Loucy (cell line): ENCODE results near the gene NELL2.

ENCODE experiments used
- H2AFZ ChIP-seq: fragments of 200-600 bp; sonication (generic); 2 replicates; pipeline ENCODE4 v1.6.0; 2016; ENCODE audit warnings: antibody characterized with exemption, mild to moderate bottlenecking, low read length, moderate library complexity
- H3F3A ChIP-seq: fragments of 200-600 bp; 2 replicates; pipeline ENCODE4 v1.6.0; 2016; ENCODE audit warnings: antibody characterized with exemption, low read depth, mild to moderate bottlenecking
- H3K27me3 ChIP-seq: fragments of 200-600 bp; sonication (generic); 2 replicates; pipeline ENCODE4 v1.6.1; 2014; ENCODE audit warnings: low read length, mild to moderate bottlenecking; ENCODE audit not compliant: insufficient read depth, poor library complexity, severe bottlenecking
- H3K36me3 ChIP-seq: fragments of 200-600 bp; sonication (generic); 2 replicates; pipeline ENCODE4 v1.6.1; 2016; ENCODE audit warnings: low read length; ENCODE audit not compliant: insufficient read depth
- H3K4me1 ChIP-seq: fragments of 200-600 bp; sonication (generic); 2 replicates; pipeline ENCODE4 v1.5.1; 2014; ENCODE audit warnings: low read length, mild to moderate bottlenecking; ENCODE audit not compliant: insufficient read depth, poor library complexity, severe bottlenecking
- H3K4me2 ChIP-seq: fragments of 200-600 bp; sonication (generic); 2 replicates; pipeline ENCODE4 v1.6.0; 2014; ENCODE audit warnings: antibody characterized with exemption, low read length, low read depth, mild to moderate bottlenecking; ENCODE audit not compliant: poor library complexity, severe bottlenecking
- H3K4me3 ChIP-seq: fragments of 200-600 bp; sonication (generic); 2 replicates; pipeline ENCODE4 v1.5.1; 2014; ENCODE audit warnings: low read length, mild to moderate bottlenecking, mixed read lengths; ENCODE audit not compliant: poor library complexity, severe bottlenecking
- H3K79me2 ChIP-seq: fragments of 200-600 bp; sonication (generic); 2 replicates; pipeline ENCODE4 v1.6.1; 2014; ENCODE audit warnings: low read length; ENCODE audit not compliant: insufficient read depth
- H3K9ac ChIP-seq: fragments of 200-600 bp; sonication (generic); 2 replicates; pipeline ENCODE4 v1.6.0; 2014; ENCODE audit warnings: mild to moderate bottlenecking, low read depth, low read length, moderate library complexity; ENCODE audit not compliant: poor library complexity, severe bottlenecking
- H3K9me2 ChIP-seq: fragments of 200-600 bp; sonication (generic); replicated peaks from 2 replicates; pipeline ENCODE4 v1.6.1; 2016; ENCODE audit warnings: low read depth, low read length, mixed read lengths
- H3K9me3 ChIP-seq: fragments of 200-600 bp; sonication (generic); 2 replicates; pipeline ENCODE4 v1.6.1; 2014; ENCODE audit warnings: mild to moderate bottlenecking, antibody characterized with exemption, low read length, low read depth; ENCODE audit not compliant: insufficient read depth
- H4K20me1 ChIP-seq: fragments of 200-600 bp; sonication (generic); 2 replicates; pipeline ENCODE4 v1.6.0; 2014; ENCODE audit warnings: antibody characterized with exemption, low read length, mild to moderate bottlenecking; ENCODE audit not compliant: insufficient read depth, poor library complexity, severe bottlenecking
- CTCF ChIP-seq: fragments of 200-600 bp; sonication (generic); conservative IDR thresholded peaks from 2 replicates; pipeline ENCODE4 v1.5.1; 2014; ENCODE audit warnings: mild to moderate bottlenecking, antibody characterized with exemption, low read length
- EZH2phosphoT487 ChIP-seq: fragments of 200-600 bp; IDR thresholded peaks from 2 replicates; pipeline ENCODE4 v1.6.1; 2018; ENCODE audit warnings: antibody characterized with exemption, mild to moderate bottlenecking, moderate library complexity, borderline replicate concordance

The NELL2 gene

GRCh38 chr12:44816446-44817017, 59.6 kb downstream of the NELL2 start:
- no peak for TF ChIP-seq CTCF
- TF ChIP-seq EZH2phosphoT487 = no peak
- H3K27me3 ChIP-seq = no peaks in the 10 kb centered on the region
- H3K9me2 ChIP-seq = no peaks in the 10 kb centered on the region
- no peaks in the 10 kb centered on the region for H3K36me3 ChIP-seq
- no peak overlapping the region for H3K4me3 ChIP-seq
- no peak overlapping the region for H3K9ac ChIP-seq
- H2AFZ ChIP-seq = no peak overlapping the region
- no peak overlapping the region for H3K4me2 ChIP-seq
- no peaks in the 10 kb centered on the region for H4K20me1 ChIP-seq
- no peaks in the 10 kb centered on the region for H3K4me1 ChIP-seq
- H3K9me3 ChIP-seq = no peaks in the 10 kb centered on the region
- H3F3A ChIP-seq = no peaks in the 10 kb centered on the region
- H3K79me2 ChIP-seq = no peaks in the 10 kb centered on the region

GRCh38 chr12:44812062-44812461, 64.1 kb downstream of the NELL2 start:
- Histone ChIP-seq H3K4me1 (no peaks in the 10 kb centered on the region), H3K4me2 (no peak overlapping the region), H3K4me3 (no peak overlapping the region), H3K27me3 (no peaks in the 10 kb centered on the region), H3K79me2 (no peaks in the 10 kb centered on the region), H4K20me1 (no peaks in the 10 kb centered on the region), H3K9me2 (no peaks in the 10 kb centered on the region), H2AFZ (no peak overlapping the region), H3K9ac (no peak overlapping the region), H3F3A (no peaks in the 10 kb centered on the region), H3K9me3 (no peaks in the 10 kb centered on the region), H3K36me3 (no peaks in the 10 kb centered on the region)
- no peak for TF ChIP-seq EZH2phosphoT487
- peak; percentile 84 for TF ChIP-seq CTCF

GRCh38 chr12:44804068-44804467, 72.0 kb downstream of the NELL2 start:
- Histone ChIP-seq H3F3A (no peaks in the 10 kb centered on the region), H3K79me2 (no peaks in the 10 kb centered on the region), H3K36me3 (no peaks in the 10 kb centered on the region), H2AFZ (no peak overlapping the region), H4K20me1 (no peaks in the 10 kb centered on the region), H3K4me2 (no peak overlapping the region), H3K4me3 (no peak overlapping the region), H3K4me1 (no peaks in the 10 kb centered on the region), H3K27me3 (no peaks in the 10 kb centered on the region), H3K9me3 (no peaks in the 10 kb centered on the region), H3K9ac (no peak overlapping the region), H3K9me2 (no peaks in the 10 kb centered on the region)
- no peak for TF ChIP-seq EZH2phosphoT487
- TF ChIP-seq CTCF = no peak
